ENCODE measurements around the gene PHLPP2.

The PHLPP2 gene

GRCh38 chr16:71700831-71701230 is 23.7 kb downstream of the PHLPP2 start:
- no peaks in the 10 kb centered on the region for H4K20me1 ChIP-seq (ENCODE audit: insufficient read depth, low read length, poor library complexity, severe bottlenecking)
- H3K27me3 ChIP-seq (ENCODE audit: insufficient read depth, low read length, poor library complexity, severe bottlenecking), result no peaks in the 10 kb centered on the region
- no peak for TF ChIP-seq CTCF (conservative IDR thresholded peaks at IDR 0.05; ENCODE audit: low read length)
- H3K4me3 ChIP-seq (ENCODE audit: low read length, poor library complexity, severe bottlenecking), result no peak overlapping the region
- no peaks in the 10 kb centered on the region for H3K9me3 ChIP-seq (ENCODE audit: insufficient read depth, low read depth, low read length)
- no peaks in the 10 kb centered on the region for H3F3A ChIP-seq (ENCODE audit: low read depth)
- peaks cover 7% of the 10 kb centered on the region; the same call in 1 of the 2 replicates for H3K36me3 ChIP-seq (ENCODE audit: insufficient read depth, low read length)
- H2AFZ ChIP-seq (ENCODE audit: low read length), result no peak overlapping the region
- H3K79me2 ChIP-seq (ENCODE audit: insufficient read depth, low read length), result no peaks in the 10 kb centered on the region
- H3K4me2 ChIP-seq (ENCODE audit: low read depth, low read length, poor library complexity, severe bottlenecking), result no peak overlapping the region
- no peak overlapping the region for H3K9ac ChIP-seq (ENCODE audit: low read depth, low read length, poor library complexity, severe bottlenecking)
- no peaks in the 10 kb centered on the region for H3K9me2 ChIP-seq (replicated peaks; ENCODE audit: low read depth, low read length)
- H3K4me1 ChIP-seq (ENCODE audit: insufficient read depth, low read length, poor library complexity, severe bottlenecking), result no peaks in the 10 kb centered on the region

DNA sequence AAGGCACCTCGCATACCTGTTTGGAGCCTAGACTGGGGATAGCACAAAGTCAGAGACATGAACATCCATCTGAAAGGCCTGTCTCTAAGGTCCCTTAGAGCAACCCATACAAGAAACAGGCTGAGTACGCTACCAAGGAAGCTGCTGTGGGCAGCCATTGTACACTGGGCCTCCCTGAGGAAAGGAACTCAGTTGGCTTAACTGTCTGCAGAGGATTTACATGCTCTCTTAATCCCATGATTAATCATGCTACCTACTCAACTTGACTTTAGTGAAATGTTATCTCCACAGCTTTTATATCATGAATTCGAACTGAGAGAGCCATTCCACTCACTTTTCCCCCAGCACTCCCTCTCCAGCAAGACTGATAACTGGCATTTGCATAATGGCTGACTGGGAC is 26.0 kb downstream of the PHLPP2 start:
- Histone ChIP-seq H3K4me1 (ENCODE audit: insufficient read depth, low read length, poor library complexity, severe bottlenecking) (no peaks in the 10 kb centered on the region), H4K20me1 (ENCODE audit: insufficient read depth, low read length, poor library complexity, severe bottlenecking) (no peaks in the 10 kb centered on the region), H3K4me3 (ENCODE audit: low read length, poor library complexity, severe bottlenecking) (no peak overlapping the region), H3K27me3 (ENCODE audit: insufficient read depth, low read length, poor library complexity, severe bottlenecking) (no peaks in the 10 kb centered on the region), H3K79me2 (ENCODE audit: insufficient read depth, low read length) (no peaks in the 10 kb centered on the region), H3F3A (ENCODE audit: low read depth) (no peaks in the 10 kb centered on the region), H3K36me3 (ENCODE audit: insufficient read depth, low read length) (peaks cover 7% of the 10 kb centered on the region; the same call in 1 of the 2 replicates), H3K4me2 (ENCODE audit: low read depth, low read length, poor library complexity, severe bottlenecking) (no peak overlapping the region), H3K9me2 (replicated peaks; ENCODE audit: low read depth, low read length) (no peaks in the 10 kb centered on the region), H3K9me3 (ENCODE audit: insufficient read depth, low read depth, low read length) (no peaks in the 10 kb centered on the region), H2AFZ (ENCODE audit: low read length) (no peak overlapping the region), H3K9ac (ENCODE audit: low read depth, low read length, poor library complexity, severe bottlenecking) (no peak overlapping the region)
- TF ChIP-seq CTCF (conservative IDR thresholded peaks at IDR 0.05; ENCODE audit: low read length), result no peak
- TF ChIP-seq EZH2phosphoT487 (IDR thresholded peaks at IDR 0.05; ENCODE audit: borderline replicate concordance), result no peak

- no peak overlapping the region for H3K4me3 ChIP-seq (ENCODE audit: low read length, poor library complexity, severe bottlenecking)
- H3K4me2 ChIP-seq (ENCODE audit: low read depth, low read length, poor library complexity, severe bottlenecking), result no peak overlapping the region
- H4K20me1 ChIP-seq (ENCODE audit: insufficient read depth, low read length, poor library complexity, severe bottlenecking), result no peaks in the 10 kb centered on the region
- TF ChIP-seq CTCF (conservative IDR thresholded peaks at IDR 0.05; ENCODE audit: low read length) (no peak), EZH2phosphoT487 (IDR thresholded peaks at IDR 0.05; ENCODE audit: borderline replicate concordance) (no peak)
- no peaks in the 10 kb centered on the region for H3K79me2 ChIP-seq (ENCODE audit: insufficient read depth, low read length)
- H3K27me3 ChIP-seq (ENCODE audit: insufficient read depth, low read length, poor library complexity, severe bottlenecking), result no peaks in the 10 kb centered on the region
- H3K9ac ChIP-seq (ENCODE audit: low read depth, low read length, poor library complexity, severe bottlenecking), result no peak overlapping the region
- H3K9me3 ChIP-seq (ENCODE audit: insufficient read depth, low read depth, low read length), result no peaks in the 10 kb centered on the region
- H3K4me1 ChIP-seq (ENCODE audit: insufficient read depth, low read length, poor library complexity, severe bottlenecking), result no peaks in the 10 kb centered on the region
- H2AFZ ChIP-seq (ENCODE audit: low read length), result no peak overlapping the region
- H3F3A ChIP-seq (ENCODE audit: low read depth), result no peaks in the 10 kb centered on the region
- H3K9me2 ChIP-seq (replicated peaks; ENCODE audit: low read depth, low read length), result no peaks in the 10 kb centered on the region
- H3K36me3 ChIP-seq (ENCODE audit: insufficient read depth, low read length), result peaks cover 12% of the 10 kb centered on the region; the same call in 1 of the 2 replicates
These were observed 31.3 kb downstream of the PHLPP2 start for GRCh38 chr16:71693164-71693563.
